BLaER1 (cell line): ENCODE results near the gene FAM174C.
A peak's percentile ranks its signal among the peaks of the same experiment; 100 is the strongest.
"Not testable (repeated sequence)": the region's sequence is repeated elsewhere in the genome, so short reads cannot be mapped to it uniquely, and the experiment has no call there.

Experiments used
- H3K27ac ChIP-seq: shearing (Covaris generic); formaldehyde crosslinking; 2 replicates; pipeline ENCODE4 v1.8.1; 2022
- H3K27me3 ChIP-seq: shearing (Covaris generic); formaldehyde crosslinking; 2 replicates; pipeline ENCODE4 v1.8.1; 2022
- H3K36me3 ChIP-seq: shearing (Covaris generic); formaldehyde crosslinking; 2 replicates; pipeline ENCODE4 v1.8.1; 2022
- H3K4me1 ChIP-seq: shearing (Covaris generic); formaldehyde crosslinking; 2 replicates; pipeline ENCODE4 v1.8.1; 2022
- H3K4me2 ChIP-seq: shearing (Covaris generic); formaldehyde crosslinking; 2 replicates; pipeline ENCODE4 v1.8.1; 2022
- H3K4me3 ChIP-seq: shearing (Covaris generic); formaldehyde crosslinking; 2 replicates; pipeline ENCODE4 v1.8.1; 2022
- H3K9ac ChIP-seq: shearing (Covaris generic); formaldehyde crosslinking; 2 replicates; pipeline ENCODE4 v1.8.1; 2022
- H3K9me3 ChIP-seq: shearing (Covaris generic); formaldehyde crosslinking; 2 replicates; pipeline ENCODE4 v1.8.1; 2022
- H4K20me1 ChIP-seq: shearing (Covaris generic); formaldehyde crosslinking; 2 replicates; pipeline ENCODE4 v1.8.1; 2022
- Cebpa-rat ChIP-seq: shearing (Covaris generic); IDR thresholded peaks from 2 replicates; pipeline ENCODE4 v1.8.1; 2022

FAM174C gene

GRCh38 chr19:1317274-1318003 is 42.1 kb downstream of the FAM174C start:
- no peak for TF ChIP-seq Cebpa-rat
- Histone ChIP-seq H3K4me1 (peaks cover 71% of the 10 kb centered on the region), H3K36me3 (no peaks in the 10 kb centered on the region), H3K4me2 (no peak overlapping the region), H4K20me1 (peaks cover 8% of the 10 kb centered on the region; the same call in 1 of the 2 replicates), H3K9ac (no peak overlapping the region), H3K27ac (no peak overlapping the region), H3K4me3 (no peak overlapping the region), H3K27me3 (peaks cover 57% of the 10 kb centered on the region), H3K9me3 (no peaks in the 10 kb centered on the region)

GRCh38 chr19:1318678-1319471 is 43.5 kb downstream of the FAM174C start:
- peaks cover 69% of the 10 kb centered on the region for H3K27me3 ChIP-seq

GRCh38 chr19:1320282-1320650 is 44.9 kb downstream of the FAM174C start:
- not testable (repeated sequence) for H3K36me3 ChIP-seq, H3K27ac ChIP-seq, H3K9ac ChIP-seq, H3K4me3 ChIP-seq, H3K9me3 ChIP-seq, H4K20me1 ChIP-seq, H3K4me2 ChIP-seq
- Histone ChIP-seq H3K4me1 (peaks cover 66% of the 10 kb centered on the region), H3K27me3 (peaks cover 83% of the 10 kb centered on the region)

More at GRCh38 chr19:1318678-1319471, 43.5 kb downstream of the FAM174C start:
- Histone ChIP-seq H3K27ac (no peak overlapping the region), H3K4me2 (peak overlapping the region; percentile 65), H4K20me1 (no peaks in the 10 kb centered on the region; the same call in 1 of the 2 replicates), H3K4me3 (no peak overlapping the region), H3K9me3 (no peaks in the 10 kb centered on the region), H3K36me3 (no peaks in the 10 kb centered on the region), H3K9ac (no peak overlapping the region), H3K4me1 (peaks cover 66% of the 10 kb centered on the region)
- TF ChIP-seq Cebpa-rat = no peak

- no peak overlapping the region for H3K4me3 ChIP-seq
Measured at GRCh38 chr19:1321539-1321938, 46.2 kb downstream of the FAM174C start.

DNA sequence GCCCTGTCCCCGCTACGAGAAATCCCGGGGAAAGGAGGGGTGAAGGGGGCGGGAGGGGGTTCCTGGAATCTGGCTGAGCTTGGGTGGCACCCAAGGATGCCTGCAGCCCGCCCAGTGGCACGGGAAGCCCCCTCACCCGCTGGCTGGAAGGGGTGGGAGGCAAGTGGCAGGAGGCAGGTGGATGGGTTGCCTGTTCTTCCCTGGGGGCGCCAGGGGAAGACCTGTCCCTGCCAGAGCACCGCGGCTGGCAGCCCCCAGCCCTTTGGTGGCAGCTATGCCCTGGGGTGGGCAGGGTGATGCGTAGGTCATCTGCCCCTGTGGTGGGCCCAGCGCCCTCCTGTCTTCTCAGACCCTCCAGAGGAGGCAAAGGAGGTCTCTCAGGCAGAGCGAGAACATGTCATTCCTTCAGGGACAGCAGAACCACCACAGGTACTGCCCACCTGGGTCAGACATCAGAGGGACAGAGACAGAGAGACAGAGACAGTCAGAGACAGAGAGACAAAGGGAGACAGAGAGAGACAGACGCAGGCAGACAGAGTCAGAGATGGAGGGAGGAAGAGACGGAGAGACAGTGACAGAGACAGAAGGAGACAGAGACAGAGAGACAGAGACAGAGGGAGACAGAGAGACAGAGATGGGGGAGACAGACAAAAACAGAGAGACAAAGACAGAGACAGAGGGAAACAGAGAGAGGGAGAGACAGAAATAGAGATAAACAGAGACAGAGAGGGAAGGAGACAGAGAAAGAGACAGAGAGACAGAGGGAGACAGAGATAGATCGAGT is 47.1 kb downstream of the FAM174C start:
- TF ChIP-seq Cebpa-rat = no peak
- Histone ChIP-seq H3K36me3 (no peaks in the 10 kb centered on the region), H3K27ac (no peak overlapping the region), H3K9me3 (no peaks in the 10 kb centered on the region), H3K9ac (no peak overlapping the region), H4K20me1 (no peaks in the 10 kb centered on the region), H3K4me1 (peaks cover 70% of the 10 kb centered on the region), H3K4me2 (peak overlapping the region; percentile 36; the same call in 1 of the 2 replicates), H3K4me3 (no peak overlapping the region), H3K27me3 (peaks cover 80% of the 10 kb centered on the region)

More at GRCh38 chr19:1321539-1321938, 46.2 kb downstream of the FAM174C start:
- Histone ChIP-seq H4K20me1 (no peaks in the 10 kb centered on the region), H3K9me3 (no peaks in the 10 kb centered on the region), H3K4me1 (peaks cover 65% of the 10 kb centered on the region), H3K36me3 (no peaks in the 10 kb centered on the region), H3K4me2 (peak overlapping the region; percentile 17), H3K27me3 (peaks cover 87% of the 10 kb centered on the region), H3K9ac (no peak overlapping the region), H3K27ac (no peak overlapping the region)
- TF ChIP-seq Cebpa-rat = no peak

DNA sequence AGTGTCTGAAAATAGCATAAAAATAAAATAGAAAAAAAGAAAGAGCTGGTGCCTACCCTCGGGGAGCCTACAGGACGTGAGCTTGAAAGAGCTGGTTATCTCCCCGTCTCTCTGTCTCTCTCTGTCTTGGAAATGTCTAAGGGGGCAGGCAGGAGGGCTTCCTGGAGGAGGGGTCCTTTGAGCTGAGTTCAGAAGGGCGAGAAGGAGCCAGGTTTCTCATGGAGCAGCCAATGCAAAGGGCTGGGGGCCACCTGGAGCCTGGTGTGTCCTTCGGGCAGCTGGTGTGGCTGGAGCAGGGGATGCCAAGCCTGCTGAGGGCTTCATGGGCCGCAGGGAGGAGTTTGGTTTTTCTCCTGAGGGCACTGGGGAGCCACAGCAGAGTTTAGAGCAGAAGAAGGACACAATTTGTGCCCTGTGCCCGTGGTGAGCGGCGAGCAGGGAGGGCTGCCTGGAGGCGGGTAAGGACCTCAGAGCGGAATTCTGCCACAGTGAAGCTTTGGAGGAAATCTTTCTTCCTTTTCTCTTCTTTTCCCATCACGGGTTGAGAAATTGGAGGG is 49.0 kb downstream of the FAM174C start:
- Histone ChIP-seq H3K4me3 (peak overlapping the region; percentile 46; the same call in 1 of the 2 replicates), H3K36me3 (no peaks in the 10 kb centered on the region), H3K27me3 (peaks cover 61% of the 10 kb centered on the region), H3K27ac (no peak overlapping the region), H3K9me3 (no peaks in the 10 kb centered on the region), H3K9ac (no peak overlapping the region), H3K4me1 (peaks cover 72% of the 10 kb centered on the region), H4K20me1 (no peaks in the 10 kb centered on the region), H3K4me2 (peak overlapping the region; percentile 53)
- no peak for TF ChIP-seq Cebpa-rat

- H3K9me3 ChIP-seq = no peaks in the 10 kb centered on the region
- H3K4me2 ChIP-seq = peak overlapping the region; percentile 53
- peaks cover 54% of the 10 kb centered on the region for H3K27me3 ChIP-seq
- H3K27ac ChIP-seq = no peak overlapping the region
- peak overlapping the region; percentile 46 for H3K4me3 ChIP-seq
- no peaks in the 10 kb centered on the region for H4K20me1 ChIP-seq
- H3K4me1 ChIP-seq = peaks cover 66% of the 10 kb centered on the region
- TF ChIP-seq Cebpa-rat = no peak
- H3K9ac ChIP-seq = no peak overlapping the region
- no peaks in the 10 kb centered on the region for H3K36me3 ChIP-seq
Measured at GRCh38 chr19:1324806-1325567, 49.7 kb downstream of the FAM174C start.

DNA sequence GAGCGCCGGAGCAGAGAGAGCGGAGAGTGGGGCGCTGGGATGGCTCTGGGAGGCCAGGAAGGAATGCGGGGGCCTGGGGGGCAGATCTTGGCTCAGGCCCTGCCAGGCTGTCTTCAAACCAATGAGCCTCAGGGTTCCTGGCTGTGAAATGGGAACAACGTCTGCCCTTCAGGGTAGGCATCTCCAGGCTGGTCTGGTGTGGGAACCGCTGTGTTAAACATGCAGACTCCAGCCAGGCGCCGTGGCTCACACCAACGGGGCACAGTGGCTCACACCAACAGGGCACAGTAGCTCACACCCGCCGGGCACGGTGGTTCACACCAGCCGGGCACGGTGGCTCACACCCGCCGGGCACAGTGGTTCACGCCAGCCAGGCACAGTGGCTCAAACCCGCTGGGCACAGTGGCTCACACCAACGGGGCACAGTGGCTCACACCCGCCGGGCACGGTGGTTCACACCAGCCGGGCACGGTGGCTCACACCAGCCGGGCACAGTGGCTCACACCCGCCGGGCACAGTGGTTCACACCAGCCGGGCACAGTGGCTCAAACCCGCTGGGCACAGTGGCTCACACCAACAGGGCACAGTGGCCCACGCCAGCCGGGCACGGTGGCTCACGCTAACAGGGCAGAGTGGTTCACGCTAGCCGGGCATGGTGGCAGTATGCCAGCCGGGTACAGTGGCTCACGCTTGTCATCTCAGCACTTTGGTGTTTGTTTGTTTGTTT is 50.4 kb downstream of the FAM174C start:
- H3K27me3 ChIP-seq = peaks cover 48% of the 10 kb centered on the region
- peaks cover 73% of the 10 kb centered on the region for H3K4me1 ChIP-seq
- H3K4me2 ChIP-seq = peak overlapping the region; percentile 53
- no peaks in the 10 kb centered on the region for H3K36me3 ChIP-seq
- H3K4me3 ChIP-seq = peak overlapping the region; percentile 46
- no peak for TF ChIP-seq Cebpa-rat
- no peaks in the 10 kb centered on the region for H3K9me3 ChIP-seq
- H3K27ac ChIP-seq = no peak overlapping the region
- H4K20me1 ChIP-seq = no peaks in the 10 kb centered on the region
- no peak overlapping the region for H3K9ac ChIP-seq
